Sigmoid colon (tissue), 4 donors: ENCODE results near the gene RUNX2.

Experiments
- EP300 ChIP-seq, 4 donors: sonication (generic); formaldehyde crosslinking; IDR thresholded peaks; one replicate each; pipeline ENCODE4 v1.6.1; 2017; ENCODE audit warnings: antibody characterized with exemption in 4 of 4
- POLR2A ChIP-seq, 2 donors: fragments of 450-650 bp; IDR thresholded peaks; one replicate each; pipeline ENCODE4 v1.6.1; 2016; ENCODE audit warnings: antibody characterized with exemption in 2 of 2, mild to moderate bottlenecking in 2 of 2, moderate library complexity in 2 of 2
- POLR2AphosphoS5 ChIP-seq, 4 donors: sonication (generic); formaldehyde crosslinking; IDR thresholded peaks; one replicate each; pipeline ENCODE4 v1.6.1; 2017; ENCODE audit warnings: antibody characterized with exemption in 4 of 4
- TF ChIP-seq, protein P1 (sequence below), 4 experiments: fragments of 450-650 bp in 3 of 4; fragments of 200-600 bp in 1 of 4; IDR thresholded peaks; one replicate each; pipeline ENCODE4 v1.5.1; 2016 to 2019; ENCODE audit warnings: antibody characterized with exemption in 4 of 4, mild to moderate bottlenecking in 3 of 4, moderate library complexity in 2 of 4

- TF ChIP-seq, protein P1, sequence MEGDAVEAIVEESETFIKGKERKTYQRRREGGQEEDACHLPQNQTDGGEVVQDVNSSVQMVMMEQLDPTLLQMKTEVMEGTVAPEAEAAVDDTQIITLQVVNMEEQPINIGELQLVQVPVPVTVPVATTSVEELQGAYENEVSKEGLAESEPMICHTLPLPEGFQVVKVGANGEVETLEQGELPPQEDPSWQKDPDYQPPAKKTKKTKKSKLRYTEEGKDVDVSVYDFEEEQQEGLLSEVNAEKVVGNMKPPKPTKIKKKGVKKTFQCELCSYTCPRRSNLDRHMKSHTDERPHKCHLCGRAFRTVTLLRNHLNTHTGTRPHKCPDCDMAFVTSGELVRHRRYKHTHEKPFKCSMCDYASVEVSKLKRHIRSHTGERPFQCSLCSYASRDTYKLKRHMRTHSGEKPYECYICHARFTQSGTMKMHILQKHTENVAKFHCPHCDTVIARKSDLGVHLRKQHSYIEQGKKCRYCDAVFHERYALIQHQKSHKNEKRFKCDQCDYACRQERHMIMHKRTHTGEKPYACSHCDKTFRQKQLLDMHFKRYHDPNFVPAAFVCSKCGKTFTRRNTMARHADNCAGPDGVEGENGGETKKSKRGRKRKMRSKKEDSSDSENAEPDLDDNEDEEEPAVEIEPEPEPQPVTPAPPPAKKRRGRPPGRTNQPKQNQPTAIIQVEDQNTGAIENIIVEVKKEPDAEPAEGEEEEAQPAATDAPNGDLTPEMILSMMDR (IDR thresholded peaks at IDR 0.05), result no peak
- TF ChIP-seq POLR2A (IDR thresholded peaks at IDR 0.05) (no peak), POLR2AphosphoS5 (IDR thresholded peaks at IDR 0.05) (no peak), EP300 (IDR thresholded peaks at IDR 0.05) (no peak)
Measured at GRCh38 chr6:45586216-45587171, 258.4 kb downstream of the RUNX2 start.
